Osteocyte (in vitro differentiated cells): ENCODE data around the gene EIF1AY. TPM values are rescaled to one million over a fixed set of nuclear protein-coding genes. Genes with fewer than 3 reads are reported as not detected.
"Not testable (repeated sequence)": the region's sequence is repeated elsewhere in the genome, so short reads cannot be mapped to it uniquely, and the experiment has no call there.

Experiments
- DNase-seq: peaks from one replicate; pipeline ENCODE4 v3.0.0; 2021; ENCODE audit warnings: mixed read lengths; ENCODE audit not compliant: unreplicated experiment; ENCODE audit errors: extremely low spot score
- H3K27ac Mint-ChIP-seq: one replicate; pipeline ENCODE4 v1.8.0; 2021; ENCODE audit warnings: mild to moderate bottlenecking, mixed read lengths; ENCODE audit not compliant: unreplicated experiment
- H3K27me3 Mint-ChIP-seq: one replicate; pipeline ENCODE4 v1.8.0; 2021; ENCODE audit warnings: mixed read lengths; ENCODE audit not compliant: unreplicated experiment
- H3K36me3 Mint-ChIP-seq: one replicate; pipeline ENCODE4 v1.8.0; 2021; ENCODE audit warnings: mixed read lengths; ENCODE audit not compliant: unreplicated experiment
- H3K4me1 Mint-ChIP-seq: one replicate; pipeline ENCODE4 v1.8.0; 2021; ENCODE audit warnings: mixed read lengths; ENCODE audit not compliant: unreplicated experiment
- H3K4me3 Mint-ChIP-seq: one replicate; pipeline ENCODE4 v1.8.0; 2021; ENCODE audit warnings: mild to moderate bottlenecking, moderate library complexity, mixed read lengths; ENCODE audit not compliant: unreplicated experiment
- H3K9me3 Mint-ChIP-seq: one replicate; pipeline ENCODE4 v1.8.0; 2021; ENCODE audit warnings: mixed read lengths; ENCODE audit not compliant: unreplicated experiment
- total RNA-seq: library from RNA; stranded (reverse); gene quantifications from 2 replicates; pipeline ENCODE4 v1.2.1, GENCODE V29; 2021
- TF ChIP-seq, protein P1 (sequence below): fragments of 200-600 bp; sonication (generic); IDR thresholded peaks from 2 replicates; pipeline ENCODE4 v1.5.0; 2021; ENCODE audit warnings: antibody characterized with exemption, mild to moderate bottlenecking, moderate library complexity

EIF1AY gene
- total RNA-seq, 1 donor from 2014 or later, result not detected

DNA sequence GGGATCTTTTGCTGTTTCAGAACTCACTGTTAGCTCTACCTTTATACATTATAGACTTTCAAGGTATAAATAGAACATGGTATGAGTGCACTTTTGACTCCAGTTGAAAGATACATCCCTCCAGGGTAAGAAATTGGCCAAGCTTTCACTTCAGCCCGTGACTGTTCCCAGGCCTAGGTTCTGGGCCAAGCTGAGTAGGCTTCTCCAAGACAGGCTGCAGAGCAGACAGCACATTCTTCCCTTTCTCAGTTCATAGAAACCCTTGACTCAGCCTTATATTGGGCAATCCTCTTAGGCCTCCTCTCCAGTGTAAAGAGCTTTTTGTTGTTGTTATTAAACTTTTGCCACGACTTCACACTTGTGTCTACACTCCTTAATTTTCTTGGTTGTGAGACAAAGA, 29.5 kb upstream of the EIF1AY start:
- Mint-ChIP-seq H3K27me3 (no peaks in the 10 kb centered on the region), H3K27ac (no peak overlapping the region), H3K36me3 (no peaks in the 10 kb centered on the region), H3K9me3 (no peaks in the 10 kb centered on the region), H3K4me1 (no peaks in the 10 kb centered on the region), H3K4me3 (no peak overlapping the region)
- TF ChIP-seq, protein P1, sequence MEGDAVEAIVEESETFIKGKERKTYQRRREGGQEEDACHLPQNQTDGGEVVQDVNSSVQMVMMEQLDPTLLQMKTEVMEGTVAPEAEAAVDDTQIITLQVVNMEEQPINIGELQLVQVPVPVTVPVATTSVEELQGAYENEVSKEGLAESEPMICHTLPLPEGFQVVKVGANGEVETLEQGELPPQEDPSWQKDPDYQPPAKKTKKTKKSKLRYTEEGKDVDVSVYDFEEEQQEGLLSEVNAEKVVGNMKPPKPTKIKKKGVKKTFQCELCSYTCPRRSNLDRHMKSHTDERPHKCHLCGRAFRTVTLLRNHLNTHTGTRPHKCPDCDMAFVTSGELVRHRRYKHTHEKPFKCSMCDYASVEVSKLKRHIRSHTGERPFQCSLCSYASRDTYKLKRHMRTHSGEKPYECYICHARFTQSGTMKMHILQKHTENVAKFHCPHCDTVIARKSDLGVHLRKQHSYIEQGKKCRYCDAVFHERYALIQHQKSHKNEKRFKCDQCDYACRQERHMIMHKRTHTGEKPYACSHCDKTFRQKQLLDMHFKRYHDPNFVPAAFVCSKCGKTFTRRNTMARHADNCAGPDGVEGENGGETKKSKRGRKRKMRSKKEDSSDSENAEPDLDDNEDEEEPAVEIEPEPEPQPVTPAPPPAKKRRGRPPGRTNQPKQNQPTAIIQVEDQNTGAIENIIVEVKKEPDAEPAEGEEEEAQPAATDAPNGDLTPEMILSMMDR, result no peak
- no peak for DNase-seq

DNA sequence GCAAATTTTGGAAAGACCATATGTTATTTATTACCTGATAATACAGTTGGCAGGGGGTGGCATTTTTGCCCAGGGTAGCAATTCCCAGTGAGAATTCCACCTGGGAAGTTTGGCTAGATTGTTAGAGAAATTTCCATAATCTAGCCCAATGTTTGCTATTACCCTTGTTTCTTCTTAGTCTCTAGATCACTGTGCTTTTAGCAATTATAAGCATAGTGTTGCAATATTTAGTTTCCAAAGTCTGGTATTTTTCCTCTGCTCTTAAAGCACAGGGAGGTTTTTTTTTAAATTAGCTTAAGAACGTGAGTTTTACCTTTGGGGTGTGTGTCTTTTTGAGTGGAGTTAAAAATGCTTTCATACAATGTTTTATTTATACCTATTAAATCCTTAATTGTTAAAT, 26.3 kb upstream of the EIF1AY start:
- Mint-ChIP-seq H3K27me3 (no peaks in the 10 kb centered on the region), H3K27ac (no peak overlapping the region), H3K4me1 (no peaks in the 10 kb centered on the region), H3K4me3 (no peak overlapping the region), H3K9me3 (no peaks in the 10 kb centered on the region), H3K36me3 (no peaks in the 10 kb centered on the region)
- TF ChIP-seq, protein P1, result no peak
- DNase-seq, result no peak

DNA sequence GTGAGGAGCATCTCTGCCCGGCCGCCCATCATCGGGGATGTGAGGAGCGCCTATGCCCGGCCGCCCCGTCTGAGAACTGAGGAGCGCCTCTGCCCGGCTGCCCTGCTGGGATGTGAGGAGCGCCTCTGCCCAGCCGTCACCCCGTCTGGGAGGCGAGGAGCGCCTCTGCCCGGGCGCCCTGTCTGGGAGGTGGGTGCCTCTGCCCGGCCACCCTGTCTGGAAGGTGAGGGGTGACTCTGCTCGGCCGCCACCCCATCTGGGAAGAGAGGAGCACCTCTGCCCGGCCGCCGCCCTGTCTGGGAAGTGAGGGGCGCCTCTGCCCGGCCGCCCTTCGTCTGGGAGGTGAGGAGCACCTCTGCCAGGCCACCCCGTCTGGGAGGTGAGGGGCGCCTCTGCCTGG, 23.7 kb upstream of the EIF1AY start:
- no peak overlapping the region for H3K4me3 Mint-ChIP-seq
- H3K36me3 Mint-ChIP-seq, result no peaks in the 10 kb centered on the region
- H3K27ac Mint-ChIP-seq, result no peak overlapping the region

DNA sequence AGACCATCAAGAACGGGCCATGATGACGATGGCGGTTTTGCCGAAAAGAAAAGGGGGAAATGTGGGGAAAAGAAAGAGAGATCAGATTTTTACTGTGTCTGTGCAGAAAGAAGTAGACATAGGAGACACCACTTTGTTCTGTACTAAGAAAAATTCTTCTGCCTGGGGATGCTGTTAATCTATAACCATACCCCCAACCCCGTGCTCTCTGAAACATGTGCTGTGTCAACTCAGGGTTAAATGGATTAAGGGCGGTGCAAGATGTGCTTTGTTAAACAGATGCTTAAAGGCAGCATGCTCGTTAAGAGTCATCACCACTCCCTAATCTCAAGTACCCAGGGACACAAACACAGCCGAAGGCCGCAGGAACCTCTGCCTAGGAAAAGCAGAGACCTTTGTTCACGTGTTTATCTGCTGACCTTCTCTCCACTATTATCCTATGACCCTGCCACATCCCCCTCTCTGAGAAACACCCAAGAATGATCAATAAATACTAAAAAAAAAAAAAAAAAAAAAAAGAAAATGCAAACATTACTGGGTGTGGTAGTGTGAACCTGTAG, 22.7 kb upstream of the EIF1AY start:
- H3K9me3 Mint-ChIP-seq, H3K27ac Mint-ChIP-seq: not testable (repeated sequence)

More for the DNA sequence above, 23.7 kb upstream of the EIF1AY start:
- no peak for DNase-seq
- TF ChIP-seq, protein P1, result no peak
- Mint-ChIP-seq H3K9me3 (no peaks in the 10 kb centered on the region), H3K4me1 (no peaks in the 10 kb centered on the region), H3K27me3 (no peaks in the 10 kb centered on the region)

DNA sequence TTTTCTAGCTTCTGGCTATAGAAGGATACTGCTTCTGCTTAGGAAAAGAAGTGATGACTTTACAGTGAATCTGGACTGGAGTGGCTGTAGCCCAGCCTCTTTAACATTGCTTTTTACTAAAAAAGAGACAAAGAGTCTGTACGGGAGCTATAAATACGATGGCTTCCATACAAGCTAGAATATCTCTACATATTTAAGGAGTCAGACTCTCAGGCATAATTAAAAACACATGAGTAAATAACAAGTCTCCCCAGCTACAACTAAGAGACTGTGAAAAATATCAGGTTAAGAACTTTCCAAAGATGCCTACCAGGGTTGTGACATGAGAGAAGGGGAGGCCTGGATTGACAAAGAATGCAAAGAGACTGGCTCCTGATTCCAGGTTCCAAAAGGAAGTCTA, 19.8 kb upstream of the EIF1AY start:
- no peaks in the 10 kb centered on the region for H3K27me3 Mint-ChIP-seq
- DNase-seq, result no peak
- no peaks in the 10 kb centered on the region for H3K4me1 Mint-ChIP-seq
- H3K4me3 Mint-ChIP-seq, result no peak overlapping the region
- H3K27ac Mint-ChIP-seq, result no peak overlapping the region
- no peaks in the 10 kb centered on the region for H3K9me3 Mint-ChIP-seq
- TF ChIP-seq, protein P1, result no peak
- no peaks in the 10 kb centered on the region for H3K36me3 Mint-ChIP-seq

More for the DNA sequence above, 22.7 kb upstream of the EIF1AY start:
- not testable (repeated sequence) for H3K4me3 Mint-ChIP-seq, H3K36me3 Mint-ChIP-seq, H3K27me3 Mint-ChIP-seq, DNase-seq, H3K4me1 Mint-ChIP-seq

DNA sequence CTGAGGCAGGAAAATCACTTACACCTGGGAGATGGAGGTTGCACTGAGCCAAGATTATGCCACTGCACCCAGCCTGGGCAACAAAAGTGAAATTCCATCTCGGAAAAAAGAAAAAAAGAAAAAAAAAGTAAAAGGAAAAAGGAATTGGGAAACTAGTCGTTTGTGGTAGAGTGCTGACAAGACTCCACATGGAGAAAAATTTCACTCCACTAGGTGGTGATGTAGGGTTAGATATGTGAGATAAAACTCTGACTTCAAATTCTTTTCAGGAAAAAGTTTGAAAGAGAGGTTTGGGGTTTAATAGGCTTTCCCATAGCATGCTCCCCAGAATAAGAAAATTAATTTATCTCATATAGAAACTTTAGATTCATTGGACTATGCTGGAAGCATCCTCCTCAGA, 16.9 kb upstream of the EIF1AY start:
- Mint-ChIP-seq H3K4me3 (no peak overlapping the region), H3K4me1 (no peaks in the 10 kb centered on the region), H3K36me3 (no peaks in the 10 kb centered on the region), H3K27me3 (no peaks in the 10 kb centered on the region), H3K27ac (no peak overlapping the region), H3K9me3 (no peaks in the 10 kb centered on the region)
- TF ChIP-seq, protein P1, result no peak
- no peak for DNase-seq
